ENCODE results near the gene AMOT.

Gene AMOT

GRCh38 chrX:112819813-112820212 lies 20.8 kb downstream of the AMOT start:
- TF ChIP-seq CTCF (IDR thresholded peaks at IDR 0.05; ENCODE audit: low read length) (no peak), EZH2 (optimal IDR thresholded peaks at IDR 0.05; ENCODE audit: low read depth, low read length) (no peak), EZH2phosphoT487 (IDR thresholded peaks at IDR 0.05; ENCODE audit: low read length) (no peak)
- no peak overlapping the region for H3K4me2 ChIP-seq (ENCODE audit: low read depth, low read length)
- no peaks in the 10 kb centered on the region for H3K36me3 ChIP-seq (replicated peaks; ENCODE audit: insufficient read depth, low read length)
- H3K9me2 ChIP-seq (replicated peaks; ENCODE audit: insufficient read depth, low read length): no peaks in the 10 kb centered on the region
- no peak overlapping the region for H3K4me3 ChIP-seq (ENCODE audit: low read length)
- no peak overlapping the region for H3K9ac ChIP-seq (ENCODE audit: low read length)
- no peaks in the 10 kb centered on the region for H3K27me3 ChIP-seq (replicated peaks; ENCODE audit: insufficient read depth, low read length)
- H3K79me2 ChIP-seq (ENCODE audit: low read length): no peaks in the 10 kb centered on the region
- DNase-seq: no peak
- no peaks in the 10 kb centered on the region for H3F3A ChIP-seq (ENCODE audit: insufficient read depth, low read length)
- no peaks in the 10 kb centered on the region for H3K9me3 ChIP-seq (replicated peaks; ENCODE audit: insufficient read depth, low read length)
- no peak overlapping the region for H3K27ac ChIP-seq (ENCODE audit: low read length)
- no peaks in the 10 kb centered on the region for H4K20me1 ChIP-seq (ENCODE audit: insufficient read depth, low read length)
- no peak overlapping the region for H2AFZ ChIP-seq (ENCODE audit: low read length)
- no peaks in the 10 kb centered on the region for H3K4me1 ChIP-seq (ENCODE audit: low read length)

- Histone ChIP-seq H4K20me1 (ENCODE audit: insufficient read depth, low read length) (no peaks in the 10 kb centered on the region), H3K27me3 (replicated peaks; ENCODE audit: insufficient read depth, low read length) (no peaks in the 10 kb centered on the region), H3F3A (ENCODE audit: insufficient read depth, low read length) (no peaks in the 10 kb centered on the region)
Measured at GRCh38 chrX:112819008-112819640, 21.5 kb downstream of the AMOT start.

GRCh38 chrX:112818114-112819007 lies 22.3 kb downstream of the AMOT start:
- Histone ChIP-seq H3K27me3 (replicated peaks; ENCODE audit: insufficient read depth, low read length) (no peaks in the 10 kb centered on the region), H3F3A (ENCODE audit: insufficient read depth, low read length) (no peaks in the 10 kb centered on the region), H3K4me2 (ENCODE audit: low read depth, low read length) (no peak overlapping the region), H3K27ac (ENCODE audit: low read length) (no peak overlapping the region), H3K9ac (ENCODE audit: low read length) (no peak overlapping the region), H2AFZ (ENCODE audit: low read length) (no peak overlapping the region), H3K4me3 (ENCODE audit: low read length) (no peak overlapping the region), H3K79me2 (ENCODE audit: low read length) (no peaks in the 10 kb centered on the region), H3K4me1 (ENCODE audit: low read length) (no peaks in the 10 kb centered on the region), H3K36me3 (replicated peaks; ENCODE audit: insufficient read depth, low read length) (no peaks in the 10 kb centered on the region), H4K20me1 (ENCODE audit: insufficient read depth, low read length) (no peaks in the 10 kb centered on the region), H3K9me2 (replicated peaks; ENCODE audit: insufficient read depth, low read length) (no peaks in the 10 kb centered on the region), H3K9me3 (replicated peaks; ENCODE audit: insufficient read depth, low read length) (no peaks in the 10 kb centered on the region)
- no peak for DNase-seq
- TF ChIP-seq EZH2phosphoT487 (IDR thresholded peaks at IDR 0.05; ENCODE audit: low read length) (no peak), EZH2 (optimal IDR thresholded peaks at IDR 0.05; ENCODE audit: low read depth, low read length) (no peak), CTCF (IDR thresholded peaks at IDR 0.05; ENCODE audit: low read length) (no peak)

More at GRCh38 chrX:112819008-112819640, 21.5 kb downstream of the AMOT start:
- H3K4me3 ChIP-seq (ENCODE audit: low read length): no peak overlapping the region
- no peak for DNase-seq
- H3K9me2 ChIP-seq (replicated peaks; ENCODE audit: insufficient read depth, low read length): no peaks in the 10 kb centered on the region
- no peaks in the 10 kb centered on the region for H3K4me1 ChIP-seq (ENCODE audit: low read length)
- H3K9me3 ChIP-seq (replicated peaks; ENCODE audit: insufficient read depth, low read length): no peaks in the 10 kb centered on the region
- no peak overlapping the region for H3K27ac ChIP-seq (ENCODE audit: low read length)
- no peak overlapping the region for H3K9ac ChIP-seq (ENCODE audit: low read length)
- no peaks in the 10 kb centered on the region for H3K36me3 ChIP-seq (replicated peaks; ENCODE audit: insufficient read depth, low read length)
- no peak overlapping the region for H2AFZ ChIP-seq (ENCODE audit: low read length)
- H3K79me2 ChIP-seq (ENCODE audit: low read length): no peaks in the 10 kb centered on the region
- no peak overlapping the region for H3K4me2 ChIP-seq (ENCODE audit: low read depth, low read length)
- no peak for TF ChIP-seq EZH2phosphoT487 (IDR thresholded peaks at IDR 0.05; ENCODE audit: low read length)
- TF ChIP-seq EZH2 (optimal IDR thresholded peaks at IDR 0.05; ENCODE audit: low read depth, low read length): no peak
- TF ChIP-seq CTCF (IDR thresholded peaks at IDR 0.05; ENCODE audit: low read length): no peak

All from MM.1S (cell line).